ENCODE results near the gene LPAR3.

LPAR3 gene

GRCh38 chr1:84887261-84887934 lies 5.6 kb downstream of the LPAR3 start:
- TF ChIP-seq CTCF (conservative IDR thresholded peaks at IDR 0.05; ENCODE audit: control insufficient read depth, insufficient read depth, low read depth, low read length) = no peak
- H3K4me3 ChIP-seq (ENCODE audit: control insufficient read depth, low read depth, low read length) = no peak overlapping the region
- DNase-seq (ENCODE audit: low read depth) = peak; percentile 74

- no peak overlapping the region for H3K4me3 ChIP-seq (ENCODE audit: control insufficient read depth, low read depth, low read length)
- TF ChIP-seq CTCF (conservative IDR thresholded peaks at IDR 0.05; ENCODE audit: control insufficient read depth, insufficient read depth, low read depth, low read length) = no peak
- no peak for DNase-seq (ENCODE audit: low read depth)
These were observed 7.5 kb downstream of the LPAR3 start for GRCh38 chr1:84885469-84885868.

GRCh38 chr1:84884671-84885389 lies 8.2 kb downstream of the LPAR3 start:
- TF ChIP-seq CTCF (conservative IDR thresholded peaks at IDR 0.05; ENCODE audit: control insufficient read depth, insufficient read depth, low read depth, low read length) = peak; percentile 16
- DNase-seq (ENCODE audit: low read depth) = peak; percentile 6
- H3K4me3 ChIP-seq (ENCODE audit: control insufficient read depth, low read depth, low read length) = no peak overlapping the region

DNA sequence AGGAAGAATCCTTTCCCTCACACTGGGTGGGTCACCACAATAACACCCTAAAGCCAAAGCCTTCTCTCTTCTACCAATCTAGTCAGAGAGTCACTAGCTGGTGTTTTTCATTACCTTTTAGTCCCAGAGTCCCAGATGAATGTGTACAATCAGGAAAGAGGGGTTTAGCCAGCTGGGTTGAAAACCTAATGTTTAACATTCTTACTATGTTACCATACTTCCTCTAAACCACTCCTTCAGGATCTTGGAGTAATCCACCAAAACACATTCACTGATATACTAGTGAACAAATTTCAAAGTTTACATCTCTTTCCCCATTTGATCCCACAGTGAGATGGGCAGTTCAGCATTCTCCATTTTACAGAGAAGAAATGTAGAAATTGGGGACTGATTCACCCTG lies 9.7 kb downstream of the LPAR3 start:
- H3K4me3 ChIP-seq (ENCODE audit: control insufficient read depth, low read depth, low read length) = no peak overlapping the region
- DNase-seq (ENCODE audit: low read depth) = peak; percentile 15
- no peak for TF ChIP-seq CTCF (conservative IDR thresholded peaks at IDR 0.05; ENCODE audit: control insufficient read depth, insufficient read depth, low read depth, low read length)

DNA sequence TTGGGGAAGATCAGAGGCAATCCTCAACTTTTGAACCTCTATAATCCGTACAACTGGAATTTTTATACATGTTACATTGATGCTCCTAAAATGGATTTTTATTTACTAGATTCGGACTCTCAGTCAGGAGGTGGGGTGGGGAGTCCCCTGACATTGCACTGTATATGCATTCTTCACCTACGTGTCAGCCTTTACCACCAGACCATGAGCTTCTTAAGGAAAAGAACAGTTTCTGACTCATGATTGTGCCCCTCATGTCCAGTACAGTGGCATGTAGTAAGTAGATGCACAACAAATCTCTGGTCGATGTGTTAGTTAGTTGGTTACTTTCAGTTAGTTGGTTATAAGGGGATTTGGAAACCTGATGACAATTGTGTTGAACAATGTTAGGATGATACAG lies 15.4 kb downstream of the LPAR3 start:
- DNase-seq (ENCODE audit: low read depth) = peak; percentile 50
- no peak overlapping the region for H3K4me3 ChIP-seq (ENCODE audit: control insufficient read depth, low read depth, low read length)
- no peak for TF ChIP-seq CTCF (conservative IDR thresholded peaks at IDR 0.05; ENCODE audit: control insufficient read depth, insufficient read depth, low read depth, low read length)

- no peak for DNase-seq (ENCODE audit: low read depth)
- no peak overlapping the region for H3K4me3 ChIP-seq (ENCODE audit: control insufficient read depth, low read depth, low read length)
- TF ChIP-seq CTCF (conservative IDR thresholded peaks at IDR 0.05; ENCODE audit: control insufficient read depth, insufficient read depth, low read depth, low read length) = no peak
These were observed 16.7 kb downstream of the LPAR3 start for GRCh38 chr1:84876353-84876752.
